Loucy (cell line): ENCODE measurements around the gene KLK13.

Source experiments
- H2AFZ ChIP-seq: fragments of 200-600 bp; sonication (generic); 2 replicates; pipeline ENCODE4 v1.6.0; 2016; ENCODE audit warnings: antibody characterized with exemption, mild to moderate bottlenecking, low read length, moderate library complexity
- H3F3A ChIP-seq: fragments of 200-600 bp; 2 replicates; pipeline ENCODE4 v1.6.0; 2016; ENCODE audit warnings: antibody characterized with exemption, low read depth, mild to moderate bottlenecking
- H3K27me3 ChIP-seq: fragments of 200-600 bp; sonication (generic); 2 replicates; pipeline ENCODE4 v1.6.1; 2014; ENCODE audit warnings: low read length, mild to moderate bottlenecking; ENCODE audit not compliant: insufficient read depth, poor library complexity, severe bottlenecking
- H3K36me3 ChIP-seq: fragments of 200-600 bp; sonication (generic); 2 replicates; pipeline ENCODE4 v1.6.1; 2016; ENCODE audit warnings: low read length; ENCODE audit not compliant: insufficient read depth
- H3K4me1 ChIP-seq: fragments of 200-600 bp; sonication (generic); 2 replicates; pipeline ENCODE4 v1.5.1; 2014; ENCODE audit warnings: low read length, mild to moderate bottlenecking; ENCODE audit not compliant: insufficient read depth, poor library complexity, severe bottlenecking
- H3K4me2 ChIP-seq: fragments of 200-600 bp; sonication (generic); 2 replicates; pipeline ENCODE4 v1.6.0; 2014; ENCODE audit warnings: antibody characterized with exemption, low read length, low read depth, mild to moderate bottlenecking; ENCODE audit not compliant: poor library complexity, severe bottlenecking
- H3K4me3 ChIP-seq: fragments of 200-600 bp; sonication (generic); 2 replicates; pipeline ENCODE4 v1.5.1; 2014; ENCODE audit warnings: low read length, mild to moderate bottlenecking, mixed read lengths; ENCODE audit not compliant: poor library complexity, severe bottlenecking
- H3K79me2 ChIP-seq: fragments of 200-600 bp; sonication (generic); 2 replicates; pipeline ENCODE4 v1.6.1; 2014; ENCODE audit warnings: low read length; ENCODE audit not compliant: insufficient read depth
- H3K9ac ChIP-seq: fragments of 200-600 bp; sonication (generic); 2 replicates; pipeline ENCODE4 v1.6.0; 2014; ENCODE audit warnings: mild to moderate bottlenecking, low read depth, low read length, moderate library complexity; ENCODE audit not compliant: poor library complexity, severe bottlenecking
- H3K9me2 ChIP-seq: fragments of 200-600 bp; sonication (generic); replicated peaks from 2 replicates; pipeline ENCODE4 v1.6.1; 2016; ENCODE audit warnings: low read depth, low read length, mixed read lengths
- H3K9me3 ChIP-seq: fragments of 200-600 bp; sonication (generic); 2 replicates; pipeline ENCODE4 v1.6.1; 2014; ENCODE audit warnings: mild to moderate bottlenecking, antibody characterized with exemption, low read length, low read depth; ENCODE audit not compliant: insufficient read depth
- H4K20me1 ChIP-seq: fragments of 200-600 bp; sonication (generic); 2 replicates; pipeline ENCODE4 v1.6.0; 2014; ENCODE audit warnings: antibody characterized with exemption, low read length, mild to moderate bottlenecking; ENCODE audit not compliant: insufficient read depth, poor library complexity, severe bottlenecking
- CTCF ChIP-seq: fragments of 200-600 bp; sonication (generic); conservative IDR thresholded peaks from 2 replicates; pipeline ENCODE4 v1.5.1; 2014; ENCODE audit warnings: mild to moderate bottlenecking, antibody characterized with exemption, low read length
- EZH2phosphoT487 ChIP-seq: fragments of 200-600 bp; IDR thresholded peaks from 2 replicates; pipeline ENCODE4 v1.6.1; 2018; ENCODE audit warnings: antibody characterized with exemption, mild to moderate bottlenecking, moderate library complexity, borderline replicate concordance

Gene KLK13

GRCh38 chr19:51110666-51110971 is 45.7 kb upstream of the KLK13 start:
- H3K4me3 ChIP-seq = no peak overlapping the region
- TF ChIP-seq EZH2phosphoT487 (no peak), CTCF (no peak)
- no peak overlapping the region for H3K4me2 ChIP-seq
- H4K20me1 ChIP-seq = no peaks in the 10 kb centered on the region
- no peaks in the 10 kb centered on the region for H3K36me3 ChIP-seq
- no peaks in the 10 kb centered on the region for H3F3A ChIP-seq
- no peak overlapping the region for H2AFZ ChIP-seq
- H3K79me2 ChIP-seq = peaks cover 14% of the 10 kb centered on the region
- H3K9ac ChIP-seq = no peak overlapping the region
- peaks cover 16% of the 10 kb centered on the region for H3K4me1 ChIP-seq
- H3K9me3 ChIP-seq = no peaks in the 10 kb centered on the region
- no peaks in the 10 kb centered on the region for H3K27me3 ChIP-seq
- no peaks in the 10 kb centered on the region for H3K9me2 ChIP-seq

DNA sequence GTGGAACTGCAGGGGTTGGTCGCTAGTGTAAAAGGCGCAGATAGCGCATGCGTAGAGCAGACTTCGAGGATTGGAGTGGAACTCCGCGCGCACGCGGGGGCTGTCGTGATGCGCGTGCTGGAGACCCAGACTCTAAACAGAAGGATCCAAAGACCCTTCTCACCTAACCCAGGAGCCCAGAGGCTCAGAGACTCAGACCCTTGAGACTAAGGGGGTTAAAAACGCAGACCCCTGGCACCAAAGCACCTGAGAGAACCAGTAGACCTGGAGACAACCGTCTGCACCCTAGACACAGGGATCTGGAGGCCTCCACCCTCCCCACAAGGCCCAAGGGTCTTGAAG is 43.9 kb upstream of the KLK13 start:
- Histone ChIP-seq H3K9me3 (no peaks in the 10 kb centered on the region), H3K27me3 (no peaks in the 10 kb centered on the region), H2AFZ (peak overlapping the region; percentile 7; the same call in 1 of the 2 replicates), H3K9ac (no peak overlapping the region), H3K9me2 (no peaks in the 10 kb centered on the region), H4K20me1 (no peaks in the 10 kb centered on the region), H3K4me2 (peak overlapping the region; percentile 68), H3K36me3 (no peaks in the 10 kb centered on the region), H3K79me2 (peaks cover 14% of the 10 kb centered on the region), H3K4me3 (peak overlapping the region; percentile 61), H3K4me1 (peaks cover 16% of the 10 kb centered on the region), H3F3A (no peaks in the 10 kb centered on the region)
- no peak for TF ChIP-seq EZH2phosphoT487

DNA sequence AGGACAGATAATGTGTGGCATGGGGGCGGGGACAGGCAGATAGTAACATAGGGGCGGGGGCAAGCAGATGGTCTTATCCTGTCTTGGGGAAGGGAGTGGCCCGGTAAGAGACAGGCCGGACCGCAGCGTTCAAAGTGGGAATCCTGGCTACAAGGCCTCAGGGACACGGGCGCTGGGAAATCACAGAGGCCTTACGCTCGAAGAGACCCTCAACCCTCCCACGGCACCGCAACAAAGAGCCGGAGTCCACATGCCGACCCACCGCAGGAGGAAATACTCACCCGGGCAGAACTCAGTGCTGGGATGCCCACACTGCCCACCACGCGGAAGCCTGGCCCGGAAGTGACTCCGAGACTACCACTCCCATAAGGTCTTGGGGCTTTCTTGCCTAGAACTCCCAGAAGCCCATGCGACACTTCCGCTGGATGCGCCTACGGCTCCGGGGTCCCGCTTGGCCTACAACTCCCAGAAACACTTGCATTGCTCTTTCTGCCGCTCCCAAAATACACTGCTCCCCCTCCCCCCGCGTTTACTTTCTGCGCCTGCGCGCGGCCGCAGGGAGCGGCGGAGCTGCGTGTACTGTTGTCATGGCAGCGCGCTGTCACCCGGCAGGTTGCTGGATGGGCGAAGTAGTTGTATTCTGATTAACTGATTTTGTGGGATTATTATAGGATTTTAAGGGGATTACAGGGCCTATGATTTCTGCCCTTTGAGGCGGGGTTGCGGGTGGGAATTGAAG is 43.3 kb upstream of the KLK13 start, which contains the start of gene CTU1:
CTU1 (minus strand) TSS at position 344 of the 739 bp plus-strand sequence. CDS start 3,840 bp downstream, outside the sequence.
- no peaks in the 10 kb centered on the region for H3K36me3 ChIP-seq
- H3K4me1 ChIP-seq = peaks cover 16% of the 10 kb centered on the region
- peak within 1 kb of the TSS; percentile 83 for H3K4me3 ChIP-seq
- no peaks in the 10 kb centered on the region for H4K20me1 ChIP-seq
- peaks cover 14% of the 10 kb centered on the region for H3K79me2 ChIP-seq
- TF ChIP-seq CTCF (no peak), EZH2phosphoT487 (no peak)
- peak within 1 kb of the TSS; percentile 96 for H3K4me2 ChIP-seq
- H3K9me2 ChIP-seq = no peaks in the 10 kb centered on the region
- H3K9me3 ChIP-seq = no peaks in the 10 kb centered on the region
- H3F3A ChIP-seq = no peaks in the 10 kb centered on the region
- H3K9ac ChIP-seq = peak within 1 kb of the TSS; percentile 79
- peak within 1 kb of the TSS; percentile 59 for H2AFZ ChIP-seq
- H3K27me3 ChIP-seq = no peaks in the 10 kb centered on the region

DNA sequence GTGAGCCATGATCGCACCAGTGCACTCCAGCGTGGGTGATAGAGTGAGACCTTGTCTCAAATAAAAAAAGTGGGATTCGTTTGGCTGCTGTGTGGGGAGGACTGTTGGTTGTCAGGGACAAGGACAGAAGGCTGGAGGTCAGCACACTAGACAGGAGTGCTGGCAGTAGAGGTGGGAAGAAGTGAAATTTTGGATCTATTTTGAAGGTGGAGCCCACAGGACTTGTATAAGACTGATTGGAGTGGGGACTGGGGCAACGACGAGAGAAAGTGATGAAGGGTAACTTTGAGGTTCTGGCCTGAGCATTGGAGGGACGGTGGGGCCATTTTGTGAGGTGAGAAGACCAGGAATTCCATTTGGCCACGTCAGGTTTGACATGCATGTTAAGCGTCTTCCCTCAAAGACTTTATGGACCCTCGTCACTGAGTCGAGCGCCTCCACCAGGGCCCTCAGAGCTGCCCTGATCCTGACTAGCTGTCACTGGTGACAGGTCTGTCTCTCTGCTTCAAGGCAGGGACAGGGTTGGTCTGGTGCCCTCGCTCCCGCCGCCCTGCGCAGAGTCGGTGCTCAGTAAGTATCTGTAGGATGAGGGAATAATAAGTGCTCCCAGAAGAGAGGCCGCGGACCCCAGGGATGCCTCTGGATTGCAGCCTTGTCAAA is 42.6 kb upstream of the KLK13 start:
- no peaks in the 10 kb centered on the region for H3K9me3 ChIP-seq
- peak overlapping the region; percentile 83 for H3K4me3 ChIP-seq
- H3K27me3 ChIP-seq = no peaks in the 10 kb centered on the region
- H3K9me2 ChIP-seq = no peaks in the 10 kb centered on the region
- no peaks in the 10 kb centered on the region for H3K36me3 ChIP-seq
- peak overlapping the region; percentile 79 for H3K9ac ChIP-seq
- H3F3A ChIP-seq = no peaks in the 10 kb centered on the region
- TF ChIP-seq EZH2phosphoT487 = no peak
- TF ChIP-seq CTCF = peak; percentile 40
- H3K4me1 ChIP-seq = peaks cover 16% of the 10 kb centered on the region
- H3K4me2 ChIP-seq = peak overlapping the region; percentile 96
- no peaks in the 10 kb centered on the region for H4K20me1 ChIP-seq
- peaks cover 14% of the 10 kb centered on the region for H3K79me2 ChIP-seq
- H2AFZ ChIP-seq = peak overlapping the region; percentile 59
